CD8-positive, alpha-beta memory T cell (primary cell): ENCODE results near the gene FOXK2. TPM values are rescaled to one million over a fixed set of nuclear protein-coding genes. Genes with fewer than 3 reads are reported as not detected.

Experiments
- CTCF ChIA-PET: fragments of 350-600 bp; sonication (Branson Sonifier 250); formaldehyde crosslinking; loops from one replicate; lab custom pipeline; 2021; ENCODE audit warnings: antibody characterized with exemption; lab: Charles Lee
- POLR2A ChIA-PET: fragments of 350-600 bp; sonication (Branson Sonifier 250); formaldehyde crosslinking; loops from one replicate; lab custom pipeline; 2021; ENCODE audit warnings: antibody characterized with exemption; lab: Charles Lee
- DNase-seq, 5 donors: peaks; one replicate each; pipeline versions ENCODE4 v3.0.0 to v3.0.0-alpha.2; 2020 to 2022; ENCODE audit warnings: mixed read lengths in 1 of 5
- H3K27ac ChIP-seq: one replicate; pipeline ENCODE4 v1.7.0; 2013; ENCODE audit warnings: low read depth, mild to moderate bottlenecking, low read length, moderate library complexity
- H3K27me3 ChIP-seq: 2 replicates; pipeline ENCODE4 v1.7.0; 2013; ENCODE audit warnings: low read length, mild to moderate bottlenecking; ENCODE audit not compliant: insufficient read depth, poor library complexity, severe bottlenecking
- H3K36me3 ChIP-seq: 2 replicates; pipeline ENCODE4 v1.7.0; 2013; ENCODE audit warnings: mild to moderate bottlenecking, low read length, moderate library complexity; ENCODE audit not compliant: insufficient read depth
- H3K4me1 ChIP-seq: 2 replicates; pipeline ENCODE4 v1.7.0; 2013; ENCODE audit warnings: mild to moderate bottlenecking, low read length, moderate library complexity; ENCODE audit not compliant: insufficient read depth
- H3K4me3 ChIP-seq: 2 replicates; pipeline ENCODE4 v1.7.0; 2013; ENCODE audit warnings: mild to moderate bottlenecking, low read length
- H3K9me3 ChIP-seq: 2 replicates; pipeline ENCODE4 v1.7.0; 2013; ENCODE audit warnings: mild to moderate bottlenecking, low read length
- H3K27ac Mint-ChIP-seq, 8 donors: one replicate each; pipeline ENCODE4 v1.8.0; 2020 to 2021; ENCODE audit warnings: mixed read lengths in 8 of 8, mild to moderate bottlenecking in 6 of 8, inconsistent platforms in 3 of 8, moderate library complexity in 3 of 8
- H3K27me3 Mint-ChIP-seq, 2 donors: one replicate each; pipeline ENCODE4 v1.8.0; 2020 to 2021; ENCODE audit warnings: mixed read lengths in 2 of 2, mild to moderate bottlenecking in 1 of 2, moderate library complexity in 1 of 2
- H3K36me3 Mint-ChIP-seq, 3 donors: one replicate each; pipeline ENCODE4 v1.8.0; 2020 to 2021; ENCODE audit warnings: mixed read lengths in 3 of 3, inconsistent platforms in 1 of 3, mild to moderate bottlenecking in 1 of 3
- H3K4me1 Mint-ChIP-seq, 3 donors: one replicate each; pipeline ENCODE4 v1.8.0; 2020 to 2021; ENCODE audit warnings: mixed read lengths in 3 of 3, inconsistent platforms in 1 of 3, mild to moderate bottlenecking in 1 of 3
- H3K4me3 Mint-ChIP-seq, 7 donors: one replicate each; pipeline ENCODE4 v1.8.0; 2020 to 2021; ENCODE audit warnings: mixed read lengths in 7 of 7, mild to moderate bottlenecking in 6 of 7, moderate library complexity in 4 of 7, inconsistent platforms in 2 of 7
- H3K9me3 Mint-ChIP-seq, 5 donors: one replicate each; pipeline ENCODE4 v1.8.0; 2020 to 2022; ENCODE audit warnings: mixed read lengths in 5 of 5, mild to moderate bottlenecking in 3 of 5, moderate library complexity in 2 of 5, inconsistent platforms in 1 of 5
- polyA plus RNA-seq: library from polyadenylated mRNA; unstranded; fragments of 300-500 nt; fragmentation: Illumina TruSeq; gene quantifications from one replicate; pipeline ENCODE4 v1.2.3, GENCODE V29; 2021
- total RNA-seq, 2 experiments: library from RNA; stranded (reverse); gene quantifications; one replicate each; pipeline ENCODE4 v1.2.3, GENCODE V29; 2021

FOXK2 gene
- total and polyA plus RNA-seq, 3 experiments from 2014 or later, result 8.2 to 71.2 (median 63.9) TPM

DNA sequence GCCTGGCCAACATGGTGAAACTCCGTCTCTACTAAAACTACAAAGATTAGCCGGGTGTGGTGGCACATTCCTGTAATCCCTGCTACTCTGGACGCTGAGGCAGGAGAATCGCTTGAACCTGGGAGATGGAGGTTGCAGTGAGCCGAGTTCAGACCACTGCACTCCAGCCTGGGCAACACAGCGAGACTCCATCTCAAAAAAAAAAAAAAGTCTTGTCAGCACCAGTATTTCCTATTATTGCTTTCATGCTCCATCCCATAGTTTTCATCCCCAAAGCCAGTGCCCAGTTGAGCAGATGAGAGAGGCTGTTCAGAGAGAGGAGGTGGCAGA, 70.3 kb downstream of the FOXK2 start:
- H3K36me3 Mint-ChIP-seq, result peaks cover 6 to 23% (median 7%) of the 10 kb centered on the region in 3 donors
- peaks cover 8% of the 10 kb centered on the region for H3K36me3 ChIP-seq
- no peak overlapping the region for H3K27ac ChIP-seq
- no peaks in the 10 kb centered on the region for H3K9me3 ChIP-seq
- no peaks in the 10 kb centered on the region for H3K27me3 Mint-ChIP-seq
- ChIA-PET CTCF (no interaction called here), POLR2A (no interaction called here)
- H3K4me1 ChIP-seq, result peaks cover 31% of the 10 kb centered on the region
- H3K27ac Mint-ChIP-seq, result peak overlapping the region in 4 of 8 donors; percentile 6 to 95 (median 37)
- peaks cover 21 to 41% (median 31%) of the 10 kb centered on the region in 3 donors for H3K4me1 Mint-ChIP-seq
- no peak overlapping the region for H3K4me3 Mint-ChIP-seq
- no peak for DNase-seq
- no peak overlapping the region for H3K4me3 ChIP-seq
- no peaks in the 10 kb centered on the region for H3K27me3 ChIP-seq
- H3K9me3 Mint-ChIP-seq, result no peaks in the 10 kb centered on the region

DNA sequence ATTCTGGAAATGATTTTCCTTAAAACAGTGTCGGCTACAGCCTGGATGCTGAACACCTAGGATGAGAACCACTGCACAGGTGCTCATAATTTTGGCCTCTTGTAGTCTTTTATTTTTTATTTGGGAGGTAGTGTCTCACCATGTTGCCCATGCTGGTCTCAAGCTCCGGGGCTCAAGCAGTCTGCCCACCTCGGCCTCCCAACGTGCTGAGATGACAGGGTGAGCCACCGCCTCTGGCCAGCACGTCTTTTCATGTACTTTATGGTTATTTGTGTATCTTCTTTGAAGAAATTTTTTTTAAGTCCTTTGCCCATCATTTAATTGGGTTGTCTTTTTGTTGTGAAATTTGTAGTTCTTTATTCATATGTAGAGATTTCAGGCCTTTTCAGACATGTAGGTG, 70.7 kb downstream of the FOXK2 start:
- no peaks in the 10 kb centered on the region for H3K27me3 ChIP-seq
- DNase-seq, result no peak
- H3K27ac ChIP-seq, result no peak overlapping the region
- Mint-ChIP-seq H3K27ac (peak overlapping the region in 6 of 8 donors; percentile 6 to 95 (median 52)), H3K27me3 (no peaks in the 10 kb centered on the region), H3K4me3 (no peak overlapping the region), H3K36me3 (peaks cover 6 to 21% (median 7%) of the 10 kb centered on the region in 3 donors), H3K9me3 (no peaks in the 10 kb centered on the region), H3K4me1 (peaks cover 21 to 43% (median 34%) of the 10 kb centered on the region in 3 donors)
- ChIA-PET POLR2A (no interaction called here), CTCF (no interaction called here)
- H3K4me1 ChIP-seq, result peaks cover 35% of the 10 kb centered on the region
- H3K36me3 ChIP-seq, result peaks cover 6% of the 10 kb centered on the region
- H3K4me3 ChIP-seq, result no peak overlapping the region
- no peaks in the 10 kb centered on the region for H3K9me3 ChIP-seq

DNA sequence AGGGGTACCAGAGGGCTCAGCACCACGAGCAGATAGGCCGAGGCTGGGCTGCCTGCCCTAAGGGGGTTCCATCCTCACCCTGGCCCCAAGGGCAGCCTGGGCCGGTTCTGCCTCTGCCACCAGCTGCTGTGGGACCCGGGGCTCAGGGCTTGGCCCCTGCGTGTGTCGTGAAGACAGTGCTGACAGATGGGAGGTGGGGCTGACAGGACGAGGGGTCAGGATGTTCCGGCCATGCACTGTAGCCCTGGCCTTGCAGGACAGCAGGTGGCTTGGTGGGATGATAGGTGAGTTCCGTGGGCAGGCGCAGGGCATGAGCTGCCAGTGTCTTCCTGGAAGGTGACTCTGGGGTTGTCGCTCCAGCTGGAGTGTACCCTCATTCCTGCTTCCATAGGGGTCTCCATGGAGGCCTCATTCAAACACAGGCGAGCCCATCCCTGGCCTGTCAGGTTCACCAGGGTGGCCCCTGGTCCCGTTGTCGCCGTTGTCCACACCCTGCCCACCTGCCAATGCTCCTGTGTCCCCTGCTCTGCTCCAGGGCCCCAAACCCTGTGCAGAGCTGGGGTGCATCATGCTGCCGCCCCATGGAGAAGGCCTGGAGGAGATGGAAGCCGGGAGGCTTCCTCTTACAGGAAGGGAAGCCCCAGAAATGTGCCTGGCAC, 71.5 kb downstream of the FOXK2 start:
- no peak for DNase-seq
- POLR2A ChIA-PET, result interaction anchor here (0.8 kb wide), 1 partner anchor 13 kb away, joined by 3 read pairs; no protein-coding TSS in a partner anchor
- Histone ChIP-seq H3K9me3 (no peaks in the 10 kb centered on the region), H3K36me3 (peaks cover 6% of the 10 kb centered on the region), H3K27ac (no peak overlapping the region), H3K4me1 (peaks cover 37% of the 10 kb centered on the region), H3K27me3 (no peaks in the 10 kb centered on the region), H3K4me3 (no peak overlapping the region)
- Mint-ChIP-seq H3K27ac (peak overlapping the region in 6 of 8 donors; percentile 43 to 93 (median 82)), H3K36me3 (peaks cover 6 to 17% (median 7%) of the 10 kb centered on the region in 3 donors), H3K9me3 (no peaks in the 10 kb centered on the region), H3K4me3 (no peak overlapping the region), H3K4me1 (peaks cover 23 to 40% (median 34%) of the 10 kb centered on the region in 3 donors), H3K27me3 (no peaks in the 10 kb centered on the region)
- CTCF ChIA-PET, result no interaction called here

DNA sequence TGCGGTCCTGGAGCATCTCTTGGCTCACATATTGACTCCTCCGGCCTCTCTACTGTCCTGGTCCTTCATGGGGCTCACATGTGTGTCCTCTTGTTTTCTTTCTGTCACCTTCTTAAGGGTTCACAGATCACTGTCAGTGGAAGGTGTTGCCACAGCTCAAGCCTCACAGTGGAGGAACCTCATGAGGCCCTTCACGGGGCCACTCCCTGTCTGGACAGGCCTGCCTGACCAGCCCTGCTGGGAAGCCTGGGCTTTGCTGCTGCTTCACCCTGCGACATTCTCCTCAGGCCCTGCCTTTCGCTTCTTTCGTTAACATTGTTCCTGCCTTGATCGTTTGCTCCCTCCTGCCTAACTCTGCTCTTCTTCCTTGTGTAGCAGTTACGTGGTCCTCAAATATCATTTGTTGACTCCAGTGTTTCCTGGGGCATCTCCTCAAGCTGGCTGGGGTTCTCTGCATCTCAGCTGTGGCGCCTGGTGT, 72.8 kb downstream of the FOXK2 start:
- H3K27me3 Mint-ChIP-seq, result no peaks in the 10 kb centered on the region
- no peak for DNase-seq
- H3K36me3 ChIP-seq, result peaks cover 6% of the 10 kb centered on the region
- H3K9me3 ChIP-seq, result no peaks in the 10 kb centered on the region
- H3K9me3 Mint-ChIP-seq, result no peaks in the 10 kb centered on the region
- no peak overlapping the region for H3K27ac ChIP-seq
- peak overlapping the region; percentile 71 to 89 (median 75) for H3K4me3 Mint-ChIP-seq
- H3K4me1 ChIP-seq, result peaks cover 37% of the 10 kb centered on the region
- H3K36me3 Mint-ChIP-seq, result peaks cover under 1 to 18% (median 2%) of the 10 kb centered on the region in 3 donors
- ChIA-PET CTCF (interaction anchor here (1.0 kb wide), 1 partner anchor 9 kb away, joined by 3 read pairs; no protein-coding TSS in a partner anchor), POLR2A (no interaction called here)
- H3K27ac Mint-ChIP-seq, result peak overlapping the region; percentile 57 to 96 (median 84)
- no peaks in the 10 kb centered on the region for H3K27me3 ChIP-seq
- peaks cover 23 to 40% (median 34%) of the 10 kb centered on the region in 3 donors for H3K4me1 Mint-ChIP-seq
- H3K4me3 ChIP-seq, result no peak overlapping the region

DNA sequence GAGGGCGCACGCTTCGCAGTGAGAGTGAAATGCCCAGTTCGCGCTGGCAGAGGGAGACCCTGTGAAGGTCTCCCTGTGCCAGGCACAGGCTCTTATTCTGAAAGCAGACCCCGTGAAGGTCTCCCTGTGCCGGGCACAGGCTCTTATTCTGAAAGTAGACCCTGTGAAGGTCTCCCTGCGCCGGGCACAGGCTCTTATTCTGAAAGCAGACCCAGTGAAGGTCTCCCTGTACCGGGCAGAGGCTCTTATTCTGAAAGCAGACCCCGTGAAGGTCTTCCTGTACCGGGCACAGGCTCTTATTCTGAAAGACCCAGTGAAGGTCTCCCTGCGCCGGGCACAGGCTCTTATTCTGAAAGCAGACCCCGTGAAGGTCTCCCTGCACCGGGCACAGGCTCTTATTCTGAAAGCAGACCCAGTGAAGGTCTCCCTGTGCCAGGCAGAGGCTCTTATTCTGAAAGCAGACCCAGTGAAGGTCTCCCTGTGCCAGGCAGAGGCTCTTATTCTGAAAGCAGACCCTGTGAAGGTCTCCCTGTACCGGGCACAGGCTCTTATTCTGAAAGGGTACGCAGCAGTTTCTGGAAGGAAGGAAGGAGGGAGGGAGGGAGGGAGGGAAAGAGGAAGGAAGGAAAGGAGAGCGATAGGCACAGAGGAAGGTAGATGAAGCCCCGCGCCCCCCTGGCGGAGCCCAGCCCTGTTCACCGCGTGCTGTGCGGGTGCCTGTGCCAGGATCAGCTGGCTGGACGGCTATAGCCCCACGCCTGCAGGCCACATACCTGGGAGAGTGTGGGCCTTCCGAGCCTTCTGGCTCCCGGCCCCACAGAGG, 73.4 kb downstream of the FOXK2 start:
- Mint-ChIP-seq H3K27me3 (no peaks in the 10 kb centered on the region), H3K4me3 (peak overlapping the region; percentile 71 to 89 (median 75)), H3K36me3 (peaks cover 0 to 16% (median 0%) of the 10 kb centered on the region in 3 donors), H3K9me3 (no peaks in the 10 kb centered on the region), H3K4me1 (peaks cover 23 to 40% (median 34%) of the 10 kb centered on the region in 3 donors), H3K27ac (peak overlapping the region; percentile 57 to 96 (median 86))
- Histone ChIP-seq H3K27me3 (no peaks in the 10 kb centered on the region), H3K36me3 (peaks cover 6% of the 10 kb centered on the region), H3K27ac (peak overlapping the region; percentile 31), H3K4me3 (peak overlapping the region; percentile 74), H3K4me1 (peaks cover 37% of the 10 kb centered on the region), H3K9me3 (no peaks in the 10 kb centered on the region)
- ChIA-PET CTCF (interaction anchor here (1.0 kb wide), 1 partner anchor 8 kb away, joined by 3 read pairs; no protein-coding TSS in a partner anchor), POLR2A (no interaction called here)
- peak; percentile 31 to 84 (median 74) for DNase-seq

DNA sequence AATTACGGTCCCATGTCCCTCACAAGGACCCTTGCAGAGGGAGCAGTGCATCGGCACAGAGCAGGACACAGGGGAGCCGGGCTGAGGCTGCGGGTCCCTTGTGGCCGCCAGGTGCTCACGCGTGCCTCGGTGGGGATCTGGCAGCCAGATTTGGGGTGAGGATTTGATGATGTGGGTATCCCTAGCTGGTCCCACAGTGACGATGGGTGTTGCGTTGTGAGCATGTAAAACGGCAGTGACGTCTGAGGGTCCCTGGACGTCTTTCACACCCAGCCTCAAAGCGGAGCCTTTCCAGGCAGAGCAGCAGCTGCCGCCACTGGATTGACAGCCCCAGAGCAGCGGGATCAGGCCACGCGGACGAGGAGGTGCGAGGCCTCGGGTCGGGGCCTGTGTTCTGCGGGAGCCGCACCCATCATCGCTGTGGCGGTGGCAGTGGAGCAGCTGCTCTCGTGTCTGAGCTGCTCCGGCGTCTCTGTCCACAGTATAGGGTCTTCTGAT, 74.1 kb downstream of the FOXK2 start:
- Mint-ChIP-seq H3K4me3 (peak overlapping the region; percentile 71 to 89 (median 75)), H3K27ac (peak overlapping the region; percentile 57 to 96 (median 82)), H3K9me3 (no peaks in the 10 kb centered on the region), H3K36me3 (peaks cover 0 to 16% (median 0%) of the 10 kb centered on the region in 3 donors), H3K4me1 (peaks cover 23 to 40% (median 34%) of the 10 kb centered on the region in 3 donors), H3K27me3 (no peaks in the 10 kb centered on the region)
- peaks cover 37% of the 10 kb centered on the region for H3K4me1 ChIP-seq
- no peaks in the 10 kb centered on the region for H3K27me3 ChIP-seq
- peak in 2 of 5 donors; percentile 33 to 47 for DNase-seq
- H3K4me3 ChIP-seq, result peak overlapping the region; percentile 74
- CTCF ChIA-PET, result no interaction called here
- peak overlapping the region; percentile 31 for H3K27ac ChIP-seq
- H3K36me3 ChIP-seq, result peaks cover 6% of the 10 kb centered on the region
- POLR2A ChIA-PET, result no interaction called here
- H3K9me3 ChIP-seq, result no peaks in the 10 kb centered on the region

DNA sequence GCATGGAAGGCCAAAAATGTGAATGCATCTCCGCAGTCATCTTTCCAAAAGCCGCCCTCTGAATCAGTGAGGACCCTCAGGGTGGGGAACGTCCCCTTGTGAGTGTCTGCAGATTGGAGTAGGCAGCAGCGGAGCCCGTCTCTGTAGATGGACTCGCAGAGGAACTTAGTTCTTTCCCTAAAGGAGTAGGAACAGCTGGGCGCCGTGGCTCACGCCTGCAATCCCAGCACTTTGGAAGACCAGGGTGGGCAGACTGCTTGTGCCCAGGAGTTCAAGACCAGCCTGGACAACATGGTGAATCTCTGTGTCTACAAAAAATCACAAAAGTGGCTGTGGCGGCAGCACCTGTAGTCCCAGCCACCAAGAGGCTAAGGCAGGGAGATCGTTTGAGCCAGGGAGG, 75.0 kb downstream of the FOXK2 start:
- peak overlapping the region in 6 of 8 donors; percentile 36 to 93 (median 62) for H3K27ac Mint-ChIP-seq
- DNase-seq, result no peak
- no peaks in the 10 kb centered on the region for H3K9me3 Mint-ChIP-seq
- POLR2A ChIA-PET, result no interaction called here
- H3K27me3 Mint-ChIP-seq, result no peaks in the 10 kb centered on the region
- H3K36me3 Mint-ChIP-seq, result peaks cover 0 to 19% (median 0%) of the 10 kb centered on the region in 3 donors
- Histone ChIP-seq H3K4me3 (no peak overlapping the region), H3K9me3 (no peaks in the 10 kb centered on the region), H3K36me3 (peaks cover 6% of the 10 kb centered on the region), H3K27ac (no peak overlapping the region), H3K4me1 (peaks cover 37% of the 10 kb centered on the region), H3K27me3 (no peaks in the 10 kb centered on the region)
- H3K4me3 Mint-ChIP-seq, result peak overlapping the region in 6 of 7 donors; percentile 27 to 71 (median 52)
- CTCF ChIA-PET, result no interaction called here
- H3K4me1 Mint-ChIP-seq, result peaks cover 23 to 40% (median 34%) of the 10 kb centered on the region in 3 donors
